ENCODE data around the gene ZNF837.

Gene ZNF837

DNA sequence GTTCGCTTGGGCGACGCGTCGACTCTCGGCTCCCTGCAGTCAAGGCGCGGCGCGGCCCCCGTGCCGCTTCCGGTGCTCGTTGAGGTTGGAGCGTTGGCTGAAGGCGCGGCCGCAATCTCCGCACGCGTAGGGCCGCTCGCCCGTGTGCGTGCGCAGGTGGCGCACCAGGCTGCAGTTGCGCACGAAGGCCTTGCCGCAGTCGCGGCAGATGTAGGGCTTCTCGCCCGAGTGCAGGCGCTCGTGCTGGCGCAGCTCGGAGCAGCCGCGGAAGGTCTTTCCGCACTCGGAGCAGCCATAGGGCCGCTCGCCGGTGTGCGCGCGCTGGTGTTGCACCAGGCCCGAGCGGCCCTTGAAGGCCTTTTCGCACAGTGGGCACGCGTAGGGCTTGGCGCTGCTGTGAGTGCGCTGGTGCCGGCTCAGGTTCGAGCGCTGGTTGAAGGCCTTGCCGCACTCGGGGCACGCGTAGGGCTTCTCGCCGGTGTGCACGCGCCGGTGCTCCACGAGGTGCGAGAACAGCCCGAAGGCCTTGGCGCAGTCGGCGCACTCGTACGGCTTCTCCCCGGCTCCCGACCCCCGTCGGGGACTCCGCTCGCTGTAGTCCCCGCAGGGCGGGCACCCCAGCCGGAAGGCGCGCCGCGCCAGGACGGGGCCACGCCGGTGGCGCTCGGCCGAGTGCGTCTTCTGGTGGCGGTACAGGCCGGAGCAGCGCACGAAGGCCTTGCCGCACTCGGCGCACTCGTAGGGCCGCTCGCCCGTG lies 13.0 kb downstream of the ZNF837 start:
- no peak for DNase-seq

DNA sequence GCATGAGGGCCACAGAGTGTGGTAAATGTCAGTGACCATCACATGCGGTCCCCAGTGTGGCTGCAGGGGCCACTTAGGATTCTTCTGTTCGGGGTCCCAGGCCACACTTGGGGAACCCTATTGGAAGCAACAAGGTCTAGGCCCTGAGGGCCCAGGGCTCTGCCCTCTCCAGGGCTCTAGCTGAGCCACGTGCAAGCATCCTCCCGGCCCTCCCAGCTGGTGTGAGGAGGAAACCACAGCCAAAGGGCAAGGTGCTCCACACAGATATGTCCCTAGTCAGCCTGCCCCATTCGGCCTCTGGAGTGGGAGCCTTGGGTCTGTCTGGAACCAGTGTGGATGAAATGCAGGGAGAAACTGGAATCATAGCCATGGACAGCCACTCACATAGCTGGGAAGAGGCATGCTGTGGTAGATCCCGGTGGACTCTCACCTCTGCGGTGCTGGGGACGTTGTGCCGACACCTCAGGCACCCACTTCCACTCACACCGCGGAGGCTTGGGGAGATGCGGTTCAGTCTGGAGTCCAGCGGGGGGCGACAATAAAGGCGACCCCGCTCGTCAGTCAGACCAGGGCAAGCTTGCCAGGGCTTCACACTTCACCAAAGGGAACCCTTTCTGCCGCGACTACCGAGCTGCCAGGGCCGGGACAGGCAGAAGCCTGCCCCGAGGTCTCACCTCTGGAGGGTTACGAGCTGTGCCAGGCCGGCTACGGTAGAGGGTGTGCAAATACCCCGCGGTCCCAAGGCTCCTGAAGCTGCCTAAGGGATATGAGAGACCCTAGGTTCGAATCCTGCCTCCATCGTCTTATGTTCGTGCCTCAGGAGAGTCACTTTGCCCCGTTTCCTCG lies 14.0 kb downstream of the ZNF837 start:
- no peak for DNase-seq

DNA sequence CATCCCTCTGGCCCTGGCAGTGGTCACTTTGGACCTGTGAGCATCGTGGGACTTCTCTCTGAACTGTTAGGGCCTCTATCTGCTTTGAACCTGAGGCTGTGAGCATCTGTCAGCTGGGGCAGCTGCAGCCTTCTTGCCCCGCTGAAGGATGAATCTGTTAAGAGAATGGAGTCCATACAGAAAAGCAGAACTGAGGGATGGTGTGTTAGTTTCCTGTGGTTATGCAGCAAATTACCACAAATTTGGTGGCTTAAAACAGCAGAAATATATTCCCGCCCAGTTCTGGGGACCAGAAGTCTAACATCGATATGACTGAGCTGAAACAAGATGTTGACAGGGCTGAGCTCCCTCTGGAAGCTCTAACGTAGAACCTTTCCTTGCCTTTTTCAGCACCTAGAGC lies 16.7 kb downstream of the ZNF837 start:
- DNase-seq: no peak

DNA sequence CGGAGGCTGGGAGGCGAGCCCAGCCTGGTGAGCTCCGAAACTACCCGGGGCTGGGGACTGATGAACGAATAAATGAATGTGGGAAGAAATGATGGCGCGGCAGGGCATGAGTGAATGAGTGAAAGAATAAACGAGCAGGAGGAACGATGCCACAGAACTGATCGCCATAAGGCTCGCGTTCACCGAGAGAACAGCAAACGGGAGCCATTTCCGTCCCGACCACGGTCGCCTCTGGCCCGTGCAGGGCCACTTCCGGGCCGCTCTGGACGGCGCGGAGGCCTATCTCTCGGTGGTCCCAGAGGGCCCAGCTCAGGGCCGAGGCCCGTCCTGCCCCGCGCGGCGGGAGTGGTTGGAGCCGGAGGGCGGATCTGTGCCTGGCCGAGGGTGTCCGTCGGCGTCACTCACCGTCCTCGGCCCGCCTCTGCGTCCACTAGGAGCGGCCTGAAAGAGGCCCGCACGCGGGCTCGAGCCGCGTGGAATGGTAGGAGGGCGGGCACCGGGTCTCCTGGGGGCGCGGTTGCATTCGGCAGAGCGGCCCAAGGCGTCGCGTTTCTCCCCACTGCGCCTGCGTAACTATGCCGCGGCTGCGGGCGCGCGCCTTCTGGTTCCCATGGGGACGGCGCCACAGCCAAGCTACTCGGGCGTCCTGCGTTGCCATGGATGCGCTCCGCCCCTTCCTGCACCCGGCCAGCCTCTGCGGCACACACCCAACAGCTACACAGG lies 18.4 kb downstream of the ZNF837 start, which contains the start of gene ZNF497:
Gene ZNF497, minus strand, starts transcription at position 480 of the 723 bp plus-strand sequence. CDS start 5,116 bp downstream, outside the sequence.
- peak; percentile 93 for DNase-seq

DNA sequence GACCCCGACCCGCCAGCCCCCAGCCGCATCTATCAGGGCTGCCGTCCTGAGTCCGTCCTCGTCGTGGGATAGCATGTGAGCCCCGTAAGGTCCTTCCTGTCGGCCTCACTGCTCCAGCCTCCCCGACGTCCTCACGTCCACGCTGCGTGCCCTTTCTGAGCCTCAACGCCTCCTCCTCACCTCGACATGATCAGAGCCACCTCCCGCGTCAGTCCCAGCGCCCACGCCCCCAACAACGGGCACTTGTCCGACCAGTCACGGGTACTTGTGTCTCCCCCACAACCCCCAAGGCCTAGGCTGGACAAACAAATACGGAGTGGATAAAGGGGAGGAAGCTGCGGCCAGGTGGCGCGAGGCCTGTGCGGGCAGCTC lies 18.9 kb downstream of the ZNF837 start:
- peak; percentile 44 for DNase-seq

DNA sequence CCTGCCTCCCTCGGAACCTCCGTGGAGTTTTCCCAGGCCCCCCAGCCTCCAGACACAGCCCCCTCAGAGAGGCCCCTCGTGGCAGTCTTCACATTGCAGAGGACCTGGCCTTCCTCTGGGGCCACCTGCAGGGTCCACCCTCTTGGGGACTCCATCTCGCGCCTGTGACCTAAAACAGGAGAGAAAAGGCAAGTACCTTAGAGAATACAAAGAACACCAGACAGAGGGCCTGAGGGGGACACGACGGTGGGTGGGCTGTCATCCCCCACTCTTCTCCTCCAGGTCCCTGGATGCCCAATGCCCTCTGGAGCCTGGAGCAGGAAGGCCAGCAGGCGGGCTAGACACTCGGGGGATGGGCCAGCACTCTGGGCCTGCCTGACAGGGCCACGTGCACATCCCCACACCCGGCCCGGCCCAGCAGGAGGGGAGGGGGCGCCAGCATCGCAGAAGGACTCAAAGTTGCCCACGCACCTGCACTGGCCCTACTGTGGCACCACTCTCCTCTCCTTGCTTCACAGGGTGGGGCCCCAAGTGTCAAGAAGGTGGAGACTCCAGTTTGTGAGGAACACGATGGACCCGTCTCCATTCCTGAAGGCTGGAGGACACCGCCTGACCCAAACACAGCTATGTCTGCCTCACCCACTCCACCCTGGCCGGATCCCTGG lies 23.2 kb downstream of the ZNF837 start:
- no peak for DNase-seq

DNA sequence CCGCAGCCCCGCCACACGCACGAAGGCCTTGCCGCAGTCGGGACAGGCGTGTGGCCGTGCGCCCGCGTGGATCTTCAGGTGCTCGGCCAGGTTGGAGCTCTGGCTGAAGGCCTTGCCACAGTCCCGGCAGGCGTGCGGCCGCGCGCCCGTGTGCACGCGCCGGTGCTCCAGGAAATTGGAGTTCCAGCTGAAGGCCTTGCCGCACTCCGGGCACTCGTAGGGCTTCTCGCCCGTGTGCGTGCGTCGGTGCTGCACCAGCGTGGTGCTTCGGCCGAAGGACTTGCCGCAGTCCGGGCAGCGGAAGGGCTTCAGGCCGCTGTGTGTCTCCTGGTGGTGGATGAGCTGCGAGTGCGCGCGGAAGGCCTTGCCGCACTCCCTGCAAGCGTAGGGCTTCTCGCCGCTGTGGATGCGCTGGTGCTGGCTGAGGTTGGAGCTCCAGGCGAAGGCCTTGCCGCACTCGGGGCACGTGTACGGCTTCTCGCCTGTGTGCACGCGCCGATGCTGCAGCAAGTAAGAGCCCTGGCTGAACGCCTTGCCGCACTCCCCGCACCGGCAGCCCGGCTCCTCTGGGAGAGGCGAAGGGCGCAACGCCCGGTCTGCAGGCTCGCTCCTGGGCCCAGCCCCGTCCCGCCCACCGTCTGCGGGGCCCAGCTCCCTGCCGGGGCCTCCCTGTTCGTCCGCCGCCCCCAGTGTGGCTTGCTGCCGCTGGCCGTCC lies 23.9 kb downstream of the ZNF837 start:
- no peak for DNase-seq

DNA sequence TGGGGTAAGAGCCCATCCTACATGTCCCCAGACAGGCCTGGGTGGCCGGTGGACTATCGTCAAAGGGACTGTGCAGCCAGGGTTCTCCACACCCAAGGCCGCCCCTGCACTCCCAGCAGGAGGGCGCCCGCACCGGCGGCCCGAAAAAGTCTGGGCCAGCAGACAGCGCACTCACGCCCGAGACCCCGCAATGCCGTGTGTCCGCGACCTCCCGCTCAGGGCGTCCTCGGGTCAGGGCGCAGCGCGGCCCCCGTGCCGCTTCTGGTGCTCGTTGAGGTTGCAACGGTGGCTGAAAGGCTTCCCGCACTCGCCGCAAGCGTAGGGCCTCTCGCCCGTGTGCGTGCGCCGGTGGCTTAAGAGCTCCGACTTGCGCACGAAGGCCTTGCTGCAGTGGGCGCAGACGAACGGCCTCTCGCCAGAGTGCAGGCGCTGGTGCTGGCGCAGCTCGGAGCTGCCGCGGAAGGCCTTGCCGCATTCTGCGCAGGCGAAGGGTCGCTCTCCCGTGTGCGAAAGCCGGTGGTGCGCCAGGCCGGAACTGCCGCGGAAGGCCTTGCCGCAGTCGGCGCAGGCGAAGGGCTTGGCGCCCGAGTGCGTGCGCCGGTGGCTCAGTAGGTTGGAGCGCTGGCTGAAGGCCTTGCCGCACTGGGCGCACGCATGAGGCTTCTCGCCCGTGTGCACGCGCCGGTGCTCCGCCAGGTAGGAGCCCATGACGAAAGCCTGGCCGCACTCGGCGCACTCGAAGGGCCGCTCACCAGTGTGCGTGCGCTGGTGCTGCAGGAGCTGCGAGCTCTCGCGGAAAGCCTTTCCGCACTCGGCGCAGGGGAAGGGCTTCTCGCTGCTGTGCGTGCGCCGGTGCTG lies 24.7 kb downstream of the ZNF837 start:
- DNase-seq: no peak

DNA sequence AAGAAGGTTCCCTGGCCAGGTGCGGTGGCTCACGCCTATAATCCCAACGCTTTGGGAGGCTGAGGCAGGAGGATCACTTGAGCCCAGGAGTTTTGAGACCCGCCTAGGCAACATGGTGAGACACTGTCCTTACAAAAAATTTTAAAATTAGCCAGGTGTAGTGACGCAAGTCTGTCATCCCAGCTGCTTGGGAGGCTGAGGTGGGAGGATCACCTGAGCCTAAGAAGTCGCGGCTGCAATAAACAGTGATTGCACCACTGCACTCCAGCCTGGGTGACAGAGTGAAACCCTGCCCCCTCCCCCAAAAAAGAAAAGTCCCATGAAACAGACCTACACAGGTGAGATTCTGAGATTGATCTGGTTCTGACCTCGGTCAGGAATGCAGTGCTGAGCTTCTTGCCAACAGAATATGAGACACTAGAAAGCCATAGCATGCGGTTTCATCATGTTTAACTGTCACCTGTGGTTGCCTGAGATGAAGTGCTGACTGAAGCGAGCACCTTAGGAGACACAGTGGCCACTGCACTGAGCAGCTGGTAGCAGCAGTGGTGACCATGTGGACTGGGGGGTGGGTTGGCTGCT lies 25.5 kb downstream of the ZNF837 start:
- no peak for DNase-seq

DNA sequence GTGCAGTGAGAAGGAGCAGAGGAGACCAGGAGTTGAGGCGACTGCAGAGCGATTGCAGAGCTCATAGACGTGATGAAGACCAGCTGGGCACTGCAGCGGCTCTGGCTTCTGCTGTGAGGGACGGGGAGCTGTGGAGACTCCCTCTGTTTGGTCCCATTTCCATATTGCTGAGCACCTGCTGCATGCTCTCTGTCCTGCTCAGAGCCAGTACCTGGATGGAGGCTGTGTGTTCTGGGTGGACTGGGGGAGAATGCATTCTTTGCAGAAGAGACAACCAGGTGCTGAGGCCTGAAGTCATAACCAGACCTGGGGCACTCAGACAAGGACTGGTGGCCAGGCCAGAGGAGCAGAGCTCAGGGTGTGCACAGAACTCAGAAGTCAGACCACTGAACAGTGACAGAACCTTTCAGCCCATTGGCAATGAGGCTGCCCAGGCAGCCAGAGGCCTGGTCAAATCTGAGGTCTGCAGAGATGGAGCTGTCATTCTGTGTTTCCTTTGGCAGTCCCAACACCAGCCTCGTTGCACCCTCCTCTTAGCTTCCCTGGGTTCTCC lies 26.3 kb downstream of the ZNF837 start:
- DNase-seq: no peak

DNA sequence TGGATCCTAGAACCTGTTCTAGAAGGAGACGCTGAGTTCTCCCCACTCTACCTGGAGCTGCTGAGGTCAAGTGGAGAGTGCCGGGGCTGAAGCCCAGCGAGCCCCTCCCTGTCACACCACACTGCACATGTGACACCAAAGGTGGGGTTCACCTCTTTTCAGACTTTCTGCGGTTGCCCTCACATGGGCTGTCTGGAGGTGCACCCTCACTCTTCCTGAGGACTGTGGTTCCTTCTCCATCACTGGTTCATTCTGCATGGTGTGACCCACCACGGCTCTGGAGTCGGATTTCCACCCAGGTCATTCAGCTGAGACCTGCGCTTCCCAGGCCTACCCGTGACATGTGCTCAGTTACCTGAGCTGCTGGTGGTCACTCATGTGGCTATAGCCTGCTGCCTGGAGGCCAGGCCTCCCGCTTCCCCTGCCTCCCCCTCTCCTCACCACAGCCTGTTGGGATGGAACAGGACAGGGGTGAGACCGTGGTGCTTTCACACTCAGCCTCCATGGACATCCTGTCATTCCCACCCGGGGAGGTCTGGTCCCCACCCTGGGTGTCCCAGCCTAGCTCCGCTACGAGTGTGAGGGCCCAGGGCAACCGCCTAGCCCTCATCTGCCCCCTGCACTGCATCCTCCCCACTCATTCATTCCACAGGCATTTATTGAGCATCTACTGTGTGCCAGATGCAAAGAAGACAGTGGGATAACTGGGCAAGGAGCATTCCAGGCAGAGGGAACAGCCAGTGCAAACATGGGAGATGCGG lies 26.9 kb downstream of the ZNF837 start:
- no peak for DNase-seq

DNA sequence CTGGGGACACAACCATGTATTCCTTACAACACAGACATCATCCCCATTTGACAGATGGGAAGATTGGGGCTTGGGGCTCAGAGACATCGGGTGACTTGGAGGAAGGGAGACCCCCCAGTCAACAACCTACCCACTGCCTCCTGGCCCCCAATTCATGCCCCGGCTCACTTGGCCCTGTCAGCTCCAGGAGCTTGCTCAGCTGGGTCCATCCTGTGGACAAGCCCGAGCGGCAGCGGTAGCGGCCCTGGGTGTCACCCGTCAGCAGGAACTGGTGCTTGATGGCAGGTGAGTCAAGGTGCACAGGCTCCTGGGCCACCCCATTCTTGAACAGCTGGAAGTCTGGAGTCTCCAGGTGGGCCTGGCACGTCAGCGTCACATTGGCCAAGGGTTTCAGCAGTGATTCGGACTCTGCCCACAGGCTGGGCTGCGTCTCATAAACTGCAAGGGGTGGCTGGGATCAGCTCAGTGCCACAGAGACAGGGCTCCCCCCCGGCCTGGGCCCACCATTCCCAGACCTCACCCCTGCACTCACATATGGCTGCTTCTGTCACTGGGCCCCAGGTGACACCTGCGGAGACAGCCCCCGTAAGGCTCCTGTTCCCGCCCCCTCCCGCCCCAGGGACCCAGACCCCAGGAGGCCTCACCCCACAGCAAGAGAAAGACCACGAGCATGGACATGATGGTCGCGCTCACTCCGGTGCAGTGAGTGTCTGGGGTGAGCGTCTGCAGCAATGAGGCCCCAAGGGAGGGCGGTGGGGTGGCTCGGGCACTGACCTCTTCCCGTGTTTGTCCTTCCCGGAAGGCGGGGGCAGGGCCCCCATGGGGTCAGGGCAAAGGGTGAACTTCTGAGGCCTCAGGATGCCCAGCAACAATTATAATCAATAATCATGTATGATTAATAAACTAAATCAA lies 27.8 kb downstream of the ZNF837 start, which contains the start of gene A1BG:
Gene A1BG, minus strand, starts transcription at position 733 of the 912 bp plus-strand sequence. Its CDS starts 55 bp downstream, at position 678.
- DNase-seq: no peak

DNA sequence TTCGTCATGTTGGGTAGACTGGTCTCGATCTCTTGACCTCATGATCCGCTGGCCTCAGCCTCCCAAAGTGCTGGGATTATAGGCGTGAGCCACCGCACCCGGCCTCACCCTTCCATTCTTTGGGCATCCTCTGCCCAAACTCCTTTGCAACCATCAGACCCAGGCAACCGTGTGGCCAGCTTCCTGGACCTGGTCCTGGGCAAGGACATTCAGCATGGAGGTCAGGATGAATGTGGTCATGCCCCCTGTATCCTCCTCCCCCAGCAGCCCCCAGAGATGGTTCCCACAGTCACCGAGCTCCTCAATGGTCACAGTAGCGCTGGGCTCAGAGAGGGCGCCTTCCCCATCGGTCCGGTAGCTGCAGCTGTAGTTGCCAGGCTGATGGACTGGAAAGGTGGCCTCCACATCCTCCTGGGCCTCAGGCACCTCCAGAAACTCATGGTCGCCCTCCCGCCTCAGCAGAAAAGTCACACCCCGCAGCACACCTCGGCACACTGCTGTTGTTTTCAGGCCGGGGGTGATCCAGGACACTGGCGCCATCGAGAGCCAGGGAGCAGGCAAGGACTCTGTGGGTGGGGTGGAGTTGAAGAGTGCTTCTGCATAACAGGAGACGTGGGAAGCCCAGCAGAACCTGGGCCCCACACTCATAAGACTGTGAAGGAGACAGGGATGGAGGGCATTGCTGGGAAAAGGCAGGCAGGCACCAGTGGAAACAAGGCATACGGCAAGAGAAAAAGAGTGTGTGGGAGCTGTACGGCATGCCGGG lies 28.7 kb downstream of the ZNF837 start:
- no peak for DNase-seq

DNA sequence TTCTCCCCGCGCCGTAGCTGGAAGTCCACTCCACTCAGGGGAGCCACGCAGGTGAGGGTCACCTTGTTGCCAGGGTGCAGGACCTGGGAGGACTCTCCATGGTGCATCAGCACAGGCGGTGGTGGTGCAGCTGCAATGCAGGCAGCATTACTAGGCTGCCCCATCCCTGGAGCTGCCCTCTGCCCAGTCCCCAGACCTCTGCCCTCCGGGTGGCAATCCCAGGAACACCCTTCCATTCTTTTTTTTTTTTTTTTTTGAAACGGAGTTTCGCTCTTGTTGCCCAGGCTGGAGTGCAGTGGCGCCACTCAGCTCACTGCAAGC lies 29.3 kb downstream of the ZNF837 start:
- DNase-seq: no peak

DNA sequence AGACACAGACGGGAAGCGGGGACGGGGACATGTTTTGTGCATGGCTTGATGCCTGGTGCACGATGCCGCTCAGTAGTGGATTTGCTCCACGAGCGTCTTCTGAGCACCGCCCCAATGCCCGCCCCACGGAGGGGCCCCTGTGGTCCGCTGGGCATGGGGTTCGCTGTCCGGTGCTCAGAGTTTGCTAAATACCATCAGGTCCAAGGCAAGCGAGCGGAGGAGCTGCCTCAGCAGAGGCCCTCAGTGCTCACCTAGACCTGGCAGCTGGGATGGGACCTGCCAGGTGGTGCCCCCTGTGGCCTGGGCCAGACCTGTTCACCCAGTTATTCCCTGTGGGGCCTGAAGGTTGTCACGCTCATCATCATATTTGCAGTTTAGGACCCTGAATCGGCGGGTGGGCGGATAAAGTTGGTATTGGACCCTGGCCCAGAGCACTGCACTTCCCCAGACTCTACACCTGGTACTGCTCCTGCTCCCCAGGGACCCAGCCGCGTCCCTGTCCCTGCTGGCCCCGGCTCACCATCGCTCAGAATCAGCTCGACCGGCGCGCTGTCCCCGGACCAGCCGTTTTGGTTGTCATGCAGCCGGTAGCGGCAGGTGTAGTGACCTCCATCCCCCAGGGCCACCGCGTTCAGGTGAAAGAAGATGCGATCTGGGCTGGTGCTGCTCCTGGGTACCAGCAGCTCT lies 29.8 kb downstream of the ZNF837 start:
- no peak for DNase-seq

DNA sequence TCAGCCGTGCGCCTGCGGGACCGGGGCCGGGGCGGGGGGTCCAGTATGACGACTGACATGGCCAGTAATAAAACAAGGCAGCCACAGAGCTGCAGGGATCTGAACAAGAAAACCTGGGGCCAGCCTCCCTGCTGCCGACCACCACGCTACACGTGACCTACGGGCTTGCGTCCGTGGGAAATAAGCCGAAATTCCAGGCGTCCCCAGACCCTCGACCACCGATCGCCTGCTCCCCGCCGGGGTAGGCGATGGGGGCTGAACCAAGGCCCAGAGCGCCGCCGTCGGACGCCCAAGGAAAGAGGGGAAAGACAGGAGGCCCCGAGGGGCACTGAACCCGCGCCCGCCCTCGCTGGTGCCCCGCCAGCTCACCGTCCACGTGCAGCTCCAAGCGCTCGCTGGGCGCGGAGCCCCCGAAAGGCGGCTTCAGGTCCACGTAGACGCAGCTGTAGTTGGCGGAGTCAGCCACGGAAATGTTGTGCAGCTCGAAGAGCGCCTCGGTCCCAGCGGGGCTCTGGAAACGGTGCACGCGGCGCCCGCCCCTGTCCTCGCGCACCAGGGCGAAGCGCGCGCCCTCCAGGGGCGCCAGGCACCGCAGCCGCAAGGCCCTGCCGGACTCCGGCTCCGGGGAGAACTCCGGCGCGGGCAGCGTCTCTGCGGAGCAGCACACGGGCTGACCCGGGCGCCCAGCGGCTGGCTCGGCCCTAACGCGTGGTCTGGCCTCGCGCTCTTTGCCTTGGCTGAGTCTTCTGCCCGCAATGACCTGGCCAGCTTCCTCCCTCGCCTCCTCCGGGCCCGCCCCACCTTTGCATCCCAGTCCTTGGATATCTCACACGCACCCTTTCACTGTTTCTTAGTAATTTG lies 30.6 kb downstream of the ZNF837 start:
- no peak for DNase-seq
